GM19043 (cell line): Measurements from ENCODE around the gene EXOC2.

Source experiments
- ATAC-seq: cut with Tn5 transposase; IDR thresholded peaks from one replicate; pipeline ENCODE4 v1.9.1; 2021; ENCODE audit warnings: low read depth; ENCODE audit not compliant: unreplicated experiment

The EXOC2 gene

GRCh38 chr6:435441-436307 is 257.3 kb downstream of the EXOC2 start:
- no peak for ATAC-seq
